Right ventricle myocardium superior (tissue), 1 donor: ENCODE data around the gene ALG12. TPM values are rescaled to one million over a fixed set of nuclear protein-coding genes. Genes with fewer than 3 reads are reported as not detected.

ENCODE experiments used
- ATAC-seq: fragments of 200-7000 bp; cut with Tn5 transposase; one replicate; pipeline ENCODE4 v1.9.1; 2020; ENCODE audit warnings: mild to moderate bottlenecking; ENCODE audit not compliant: poor library complexity
- DNase-seq: peaks from one replicate; pipeline ENCODE4 v3.0.0-alpha.2; 2020
- intact Hi-C: fragments of 100-400 bp; cut with DNase I; formaldehyde crosslinking; loops from one replicate; pipeline ENCODE4 v1.11.2; 2022
- total RNA-seq: library from RNA; stranded (reverse); fragmentation: NEBNext Ultra II Directional; extraction: Animal tissue kit (Norgen Biotek cat#: 25700); gene quantifications from one replicate; pipeline ENCODE4 v1.2.1, GENCODE V29; 2021
- donor health status: DM: no; HTN: yes; CAD: no; lungs with severe emphysema.

ALG12 gene
- total RNA-seq, 1 donor from 2014 or later: 13.8 TPM

GRCh38 chr22:49884503-49885260 is 33.6 kb downstream of the ALG12 start:
- no peak for ATAC-seq
- DNase-seq: no peak
- intact Hi-C loops: no loop called here

- ATAC-seq (no peak), DNase-seq (no peak)
- intact Hi-C loops: no loop called here
Observed at GRCh38 chr22:49884075-49884474, 34.2 kb downstream of the ALG12 start.

- DNase-seq (no peak), ATAC-seq (no peak)
- intact Hi-C loops: no loop called here
Observed at GRCh38 chr22:49883294-49883640, 35.0 kb downstream of the ALG12 start.

- intact Hi-C loops: no loop called here
- DNase-seq (no peak), ATAC-seq (peak; percentile 20)
Observed at GRCh38 chr22:49882519-49883293, 35.5 kb downstream of the ALG12 start.

GRCh38 chr22:49881856-49882255 is 36.4 kb downstream of the ALG12 start:
- DNase-seq: no peak
- no peak for ATAC-seq
- intact Hi-C loops: no loop called here

- intact Hi-C loops: no loop called here
- DNase-seq (no peak), ATAC-seq (no peak)
Observed at GRCh38 chr22:49880281-49880680, 38.0 kb downstream of the ALG12 start.

- ATAC-seq: no peak
- intact Hi-C loops: no loop called here
- DNase-seq: no peak
Observed at GRCh38 chr22:49879871-49880270, 38.4 kb downstream of the ALG12 start.

GRCh38 chr22:49878206-49878605 is 40.0 kb downstream of the ALG12 start:
- DNase-seq (no peak), ATAC-seq (no peak)
- intact Hi-C loops: no loop called here

GRCh38 chr22:49877642-49878041 is 40.6 kb downstream of the ALG12 start:
- ATAC-seq (no peak), DNase-seq (no peak)
- intact Hi-C loops: no loop called here

GRCh38 chr22:49873228-49873940 is 44.9 kb downstream of the ALG12 start:
- DNase-seq: no peak
- intact Hi-C loops: no loop called here
- no peak for ATAC-seq

GRCh38 chr22:49872347-49872746 is 45.9 kb downstream of the ALG12 start:
- intact Hi-C loops: no loop called here
- no peak for DNase-seq
- ATAC-seq: no peak

GRCh38 chr22:49871482-49871881 is 46.8 kb downstream of the ALG12 start:
- ATAC-seq (no peak), DNase-seq (no peak)
- intact Hi-C loops: no loop called here

- no peak for ATAC-seq
- intact Hi-C loops: no loop called here
- DNase-seq: no peak
Observed at GRCh38 chr22:49869845-49870712, 48.2 kb downstream of the ALG12 start.

GRCh38 chr22:49869086-49869830 is 49.0 kb downstream of the ALG12 start:
- no peak for ATAC-seq
- intact Hi-C loops: no loop called here
- no peak for DNase-seq

- ATAC-seq (no peak), DNase-seq (no peak)
- intact Hi-C loops: no loop called here
Observed at GRCh38 chr22:49867303-49868265, 50.7 kb downstream of the ALG12 start.

- no peak for ATAC-seq
- intact Hi-C loops: no loop called here
- DNase-seq: no peak
Observed at GRCh38 chr22:49866646-49867045, 51.6 kb downstream of the ALG12 start.

GRCh38 chr22:49866134-49866533 is 52.1 kb downstream of the ALG12 start:
- no peak for ATAC-seq
- DNase-seq: no peak
- intact Hi-C loops: no loop called here
